ENCODE data around the gene ATP1A3.

The ATP1A3 gene

DNA sequence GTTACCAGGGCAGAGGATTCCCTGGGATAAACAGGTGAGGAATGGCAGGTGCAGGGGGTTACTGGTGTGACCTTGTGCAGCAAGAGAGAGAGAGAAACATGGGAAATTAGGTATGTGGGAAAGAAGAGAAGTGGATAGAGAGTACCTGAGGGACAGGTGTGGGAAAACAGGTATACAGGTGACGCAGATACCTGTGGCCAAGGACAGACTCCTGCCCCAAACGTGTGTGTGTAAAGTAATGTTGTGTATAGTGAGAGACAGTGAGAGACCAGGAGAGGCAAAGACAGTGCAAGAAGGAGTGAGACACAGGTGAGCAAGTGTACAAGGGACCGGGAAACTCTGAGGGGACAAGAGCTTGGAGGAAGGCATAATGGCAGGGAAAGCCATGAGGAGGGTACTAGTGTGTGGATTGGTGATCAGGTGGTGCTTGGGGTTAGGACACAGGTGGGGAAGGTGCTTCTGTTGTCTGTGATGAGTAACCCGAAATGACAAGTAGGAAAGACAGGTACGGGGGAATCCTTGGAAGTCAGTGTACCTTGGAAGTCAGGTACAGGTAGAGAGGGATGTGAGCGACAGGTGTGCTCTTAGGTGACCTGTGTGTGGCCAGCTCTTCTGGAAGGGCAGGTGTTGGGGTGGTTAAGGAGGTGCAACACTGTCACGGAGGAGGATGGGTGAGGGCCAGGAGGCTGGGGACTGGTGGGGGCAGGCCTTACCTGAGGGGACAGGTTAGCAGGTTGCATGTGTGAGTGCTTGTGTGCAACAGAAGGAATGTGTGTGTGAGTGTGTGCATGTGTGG lies 68.6 kb downstream of the ATP1A3 start:
- in situ Hi-C loops (cut with HindIII; ENCODE audit: low pct_ligation_motif_present, low sequenced_read_pairs) = no loop called here
- no peak overlapping the region for H3K4me3 ChIP-seq (ENCODE audit: low read depth, low read length)
- H3K36me3 ChIP-seq (replicated peaks) = no peaks in the 10 kb centered on the region
- TF ChIP-seq, protein P1, sequence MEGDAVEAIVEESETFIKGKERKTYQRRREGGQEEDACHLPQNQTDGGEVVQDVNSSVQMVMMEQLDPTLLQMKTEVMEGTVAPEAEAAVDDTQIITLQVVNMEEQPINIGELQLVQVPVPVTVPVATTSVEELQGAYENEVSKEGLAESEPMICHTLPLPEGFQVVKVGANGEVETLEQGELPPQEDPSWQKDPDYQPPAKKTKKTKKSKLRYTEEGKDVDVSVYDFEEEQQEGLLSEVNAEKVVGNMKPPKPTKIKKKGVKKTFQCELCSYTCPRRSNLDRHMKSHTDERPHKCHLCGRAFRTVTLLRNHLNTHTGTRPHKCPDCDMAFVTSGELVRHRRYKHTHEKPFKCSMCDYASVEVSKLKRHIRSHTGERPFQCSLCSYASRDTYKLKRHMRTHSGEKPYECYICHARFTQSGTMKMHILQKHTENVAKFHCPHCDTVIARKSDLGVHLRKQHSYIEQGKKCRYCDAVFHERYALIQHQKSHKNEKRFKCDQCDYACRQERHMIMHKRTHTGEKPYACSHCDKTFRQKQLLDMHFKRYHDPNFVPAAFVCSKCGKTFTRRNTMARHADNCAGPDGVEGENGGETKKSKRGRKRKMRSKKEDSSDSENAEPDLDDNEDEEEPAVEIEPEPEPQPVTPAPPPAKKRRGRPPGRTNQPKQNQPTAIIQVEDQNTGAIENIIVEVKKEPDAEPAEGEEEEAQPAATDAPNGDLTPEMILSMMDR (IDR thresholded peaks at IDR 0.05; ENCODE audit: low read depth, low read length, missing control alignments) = no peak
- H3K27me3 ChIP-seq (replicated peaks) = peaks cover 63% of the 10 kb centered on the region
- no peak overlapping the region for H3K27ac ChIP-seq
- DNase-seq = no peak

DNA sequence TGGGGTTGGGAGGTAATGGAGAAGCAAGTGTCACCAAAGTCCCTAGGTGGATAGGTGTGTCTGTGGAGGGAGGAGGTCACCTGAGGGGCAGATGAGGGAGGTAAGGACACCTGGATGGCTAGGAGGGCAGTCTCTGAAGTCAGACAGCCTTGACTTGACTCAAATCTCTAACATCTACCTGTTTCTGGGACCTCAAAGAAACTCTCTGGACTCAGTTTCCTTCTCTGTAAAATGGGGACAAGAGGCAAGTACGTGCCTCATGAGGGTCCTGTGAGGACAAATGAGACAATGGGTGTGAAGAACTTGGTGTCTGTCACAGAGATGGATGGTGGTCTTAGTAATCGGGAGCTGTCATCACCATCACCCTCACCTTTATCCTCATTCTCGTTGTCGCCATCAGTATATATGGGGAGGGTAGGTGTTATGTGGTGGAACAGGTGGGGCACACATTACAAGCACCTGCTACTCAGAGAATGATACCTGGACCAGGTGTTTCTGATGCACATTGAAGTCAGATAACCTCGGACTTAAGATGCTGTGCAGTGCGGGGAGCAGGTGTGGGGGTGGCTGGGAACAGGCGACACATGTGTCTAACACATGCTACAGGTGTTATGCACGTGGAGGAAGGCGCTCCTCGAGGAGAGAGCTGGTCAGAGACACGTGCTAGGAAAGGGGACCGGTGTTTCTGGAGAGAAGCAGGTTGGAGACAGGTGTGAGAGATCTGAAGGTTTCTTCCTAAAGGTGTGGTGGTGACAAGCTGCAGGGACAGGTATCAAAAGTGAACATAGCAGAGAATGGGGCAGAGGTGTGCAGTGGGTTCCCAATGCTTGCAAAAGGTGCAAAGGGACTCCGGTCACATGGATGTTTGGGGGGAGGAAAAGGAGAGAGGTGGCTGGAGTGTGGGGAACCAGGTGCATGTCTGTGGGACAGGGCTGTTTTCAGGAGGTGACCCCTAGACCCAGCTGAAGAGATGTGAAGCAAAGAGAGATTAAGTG lies 69.6 kb downstream of the ATP1A3 start:
- no peak overlapping the region for H3K4me3 ChIP-seq (ENCODE audit: low read depth, low read length)
- peaks cover 56% of the 10 kb centered on the region for H3K27me3 ChIP-seq (replicated peaks)
- in situ Hi-C loops (cut with HindIII; ENCODE audit: low pct_ligation_motif_present, low sequenced_read_pairs) = no loop called here
- no peak for DNase-seq
- H3K36me3 ChIP-seq (replicated peaks) = no peaks in the 10 kb centered on the region
- H3K27ac ChIP-seq = no peak overlapping the region
- TF ChIP-seq, protein P1 (IDR thresholded peaks at IDR 0.05; ENCODE audit: low read depth, low read length, missing control alignments) = no peak

DNA sequence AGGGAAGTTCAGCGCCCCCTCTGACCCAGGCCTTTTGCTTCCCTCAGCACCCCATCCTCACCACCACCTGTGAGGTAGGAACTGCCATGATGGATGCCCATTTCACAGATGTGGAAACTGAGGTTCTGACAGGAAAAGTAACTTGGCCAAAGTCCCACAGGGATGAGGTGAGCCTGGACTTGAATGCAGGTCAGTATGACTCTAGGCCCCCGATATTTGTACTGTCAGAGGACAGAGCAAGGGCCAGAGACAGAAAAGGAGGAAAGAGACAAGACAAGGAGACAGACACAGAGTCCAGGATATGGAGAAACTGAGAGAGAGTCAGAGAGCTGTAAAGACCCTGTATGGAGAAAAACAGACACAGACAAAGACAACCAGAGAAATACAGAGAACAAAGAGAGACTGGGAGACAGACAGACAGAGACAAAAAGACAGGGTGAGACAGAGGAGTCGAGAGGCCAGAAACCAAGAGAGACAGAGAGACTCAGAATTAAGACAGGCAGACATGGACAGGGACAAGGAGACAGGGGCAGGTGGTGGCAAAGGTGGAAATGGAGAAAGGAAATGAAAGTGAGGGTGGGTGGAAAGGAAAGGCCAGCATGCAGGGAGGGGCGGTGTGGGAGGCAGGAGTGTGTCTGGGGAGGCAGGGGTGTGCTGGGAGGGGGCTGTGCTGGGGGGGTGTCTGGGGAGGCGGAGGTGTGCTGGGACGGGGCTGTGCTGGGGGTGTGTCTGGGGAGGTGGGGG lies 70.8 kb downstream of the ATP1A3 start:
- Histone ChIP-seq H3K36me3 (replicated peaks) (no peaks in the 10 kb centered on the region), H3K4me3 (ENCODE audit: low read depth, low read length) (no peak overlapping the region), H3K27ac (no peak overlapping the region), H3K27me3 (replicated peaks) (peaks cover 49% of the 10 kb centered on the region)
- in situ Hi-C loops (cut with HindIII; ENCODE audit: low pct_ligation_motif_present, low sequenced_read_pairs) = no loop called here
- TF ChIP-seq, protein P1 (IDR thresholded peaks at IDR 0.05; ENCODE audit: low read depth, low read length, missing control alignments) = no peak
- no peak for DNase-seq

DNA sequence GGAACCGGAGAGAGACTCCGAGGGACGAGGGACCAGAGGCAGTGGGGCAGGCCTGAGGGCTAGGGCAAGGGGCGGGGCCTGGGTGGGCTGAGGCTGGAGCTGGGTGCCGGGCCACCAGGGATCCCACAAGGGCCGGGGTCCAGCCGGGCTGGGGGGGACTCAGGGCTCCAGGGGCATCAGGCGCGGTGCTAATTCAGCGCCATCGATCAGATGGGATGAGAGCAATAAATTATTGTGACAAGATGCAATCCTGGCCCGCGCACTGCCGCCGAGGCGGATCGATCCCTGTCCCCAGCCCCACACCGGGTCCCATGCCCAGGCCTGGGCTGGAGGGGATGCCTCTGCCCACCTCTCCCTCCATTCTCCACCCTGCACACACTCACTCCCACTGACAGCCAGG lies 71.4 kb downstream of the ATP1A3 start:
- Histone ChIP-seq H3K27me3 (replicated peaks) (peaks cover 52% of the 10 kb centered on the region), H3K36me3 (replicated peaks) (no peaks in the 10 kb centered on the region), H3K4me3 (ENCODE audit: low read depth, low read length) (no peak overlapping the region), H3K27ac (no peak overlapping the region)
- TF ChIP-seq, protein P1 (IDR thresholded peaks at IDR 0.05; ENCODE audit: low read depth, low read length, missing control alignments) = no peak
- DNase-seq = no peak
- in situ Hi-C loops (cut with HindIII; ENCODE audit: low pct_ligation_motif_present, low sequenced_read_pairs) = no loop called here
